Ectodermal cell (in vitro differentiated cells): ENCODE measurements around the gene PLLP.

Experiments
- H3K27ac ChIP-seq: 2 replicates; pipeline ENCODE4 v1.7.0; 2013; ENCODE audit warnings: mild to moderate bottlenecking, low read depth, low read length; ENCODE audit not compliant: insufficient read depth, poor library complexity, severe bottlenecking
- H3K27me3 ChIP-seq: 2 replicates; pipeline ENCODE4 v1.7.0; 2013; ENCODE audit warnings: mild to moderate bottlenecking, low read length; ENCODE audit not compliant: insufficient read depth, control insufficient read depth, poor library complexity, severe bottlenecking
- H3K36me3 ChIP-seq: one replicate; pipeline ENCODE4 v1.7.0; 2013; ENCODE audit warnings: low read length; ENCODE audit not compliant: control insufficient read depth, insufficient read depth
- H3K4me1 ChIP-seq: one replicate; pipeline ENCODE4 v1.7.0; 2013; ENCODE audit warnings: low read length; ENCODE audit not compliant: control insufficient read depth, insufficient read depth
- H3K4me3 ChIP-seq: 2 replicates; pipeline ENCODE4 v1.7.0; 2013; ENCODE audit warnings: low read depth, low read length, control low read depth; ENCODE audit not compliant: insufficient read depth
- H3K9me3 ChIP-seq: 2 replicates; pipeline ENCODE4 v1.7.0; 2013; ENCODE audit warnings: mild to moderate bottlenecking, low read length, moderate library complexity; ENCODE audit not compliant: control insufficient read depth
- WGBS, 2 experiments: methylation state at CpG; one replicate each; pipeline ENCODE4 v1.1.7; 2013; ENCODE audit warnings: missing lambda C conversion rate in 2 of 2; 5-methylcytosine and 5-hydroxymethylcytosine counted together

PLLP gene

DNA sequence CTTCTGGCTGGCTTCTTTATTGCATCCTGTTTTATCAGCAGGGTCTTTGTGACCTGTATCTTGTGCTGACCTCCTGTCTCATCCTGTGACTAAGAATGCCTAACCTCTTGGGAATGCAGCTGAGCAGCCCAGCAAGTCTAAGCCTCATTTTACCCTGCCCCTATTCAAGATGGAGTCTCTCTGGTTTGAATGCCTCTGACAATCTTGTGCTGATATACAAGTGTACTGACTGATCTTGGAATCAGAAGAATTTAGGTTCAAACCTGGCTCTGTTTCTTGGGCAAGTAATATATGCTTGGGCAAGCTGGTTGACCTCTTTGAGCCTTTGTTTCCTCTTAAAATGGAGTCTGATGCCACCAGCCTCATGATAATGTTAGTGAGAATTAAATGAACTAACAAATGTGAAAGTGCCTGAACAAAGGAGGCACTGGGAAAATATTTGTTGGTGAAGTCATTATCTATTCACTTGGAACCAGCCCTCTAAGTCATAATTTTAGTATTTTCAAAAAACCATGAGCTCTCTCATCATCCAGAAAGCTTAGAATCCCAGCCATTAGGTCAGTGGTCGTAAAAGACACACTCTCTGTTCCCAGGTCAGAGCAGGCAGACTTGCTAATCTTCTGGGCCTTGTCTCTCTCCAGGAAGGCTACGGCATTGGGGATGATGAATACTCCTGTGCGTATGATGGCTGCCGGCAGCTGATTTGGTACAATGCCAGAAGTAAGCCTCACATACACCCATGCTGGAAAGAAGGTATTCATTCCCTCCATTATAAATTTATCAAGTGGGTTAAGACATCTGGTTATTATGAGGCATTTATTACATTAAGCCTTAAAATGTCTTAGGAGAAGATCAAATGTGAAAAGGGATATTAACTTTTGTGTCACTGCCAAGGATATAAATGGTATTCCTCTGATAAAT lies 57.5 kb downstream of the PLLP start:
- Histone ChIP-seq H3K4me3 (no peak overlapping the region), H3K9me3 (no peaks in the 10 kb centered on the region), H3K27ac (no peak overlapping the region), H3K4me1 (no peaks in the 10 kb centered on the region), H3K36me3 (peaks cover 45% of the 10 kb centered on the region), H3K27me3 (no peaks in the 10 kb centered on the region)
- WGBS, 2 experiments: 97 to 98% methylated on average over 4 of the region's 4 CpGs

DNA sequence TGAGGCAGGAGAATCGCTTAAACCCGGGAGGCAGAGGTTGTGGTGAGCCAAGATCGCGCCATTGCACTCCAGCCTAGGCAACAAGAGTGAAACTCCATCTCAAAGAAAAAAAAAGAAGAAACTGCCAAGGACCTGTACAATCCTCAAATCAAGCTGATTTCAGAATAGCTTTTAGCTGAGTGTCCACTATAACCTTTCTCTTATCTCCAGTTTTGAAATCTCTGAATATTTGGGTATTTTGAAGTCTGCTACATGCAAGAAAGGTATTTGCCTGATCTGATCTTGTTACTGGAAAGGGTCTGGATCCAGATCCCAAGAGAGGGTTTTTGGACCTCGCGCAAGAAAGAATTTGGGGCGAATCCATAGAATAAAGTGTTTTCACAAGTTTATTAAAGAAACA lies 58.5 kb downstream of the PLLP start:
- no peaks in the 10 kb centered on the region for H3K4me1 ChIP-seq
- H3K9me3 ChIP-seq: no peaks in the 10 kb centered on the region
- H3K36me3 ChIP-seq: peaks cover 40% of the 10 kb centered on the region
- no peaks in the 10 kb centered on the region for H3K27me3 ChIP-seq
- 90 to 96% methylated on average over 7 of the region's 7 CpGs for WGBS, 2 experiments
- H3K4me3 ChIP-seq: no peak overlapping the region
- no peak overlapping the region for H3K27ac ChIP-seq

- Histone ChIP-seq H3K4me3 (no peak overlapping the region), H3K27ac (no peak overlapping the region), H3K36me3 (peaks cover 38% of the 10 kb centered on the region), H3K27me3 (no peaks in the 10 kb centered on the region), H3K9me3 (no peaks in the 10 kb centered on the region), H3K4me1 (no peaks in the 10 kb centered on the region)
- WGBS, 2 experiments: 93 to 95% methylated on average over 6 of the region's 6 CpGs
Observed at GRCh38 chr16:57224651-57225335, 59.7 kb downstream of the PLLP start.

DNA sequence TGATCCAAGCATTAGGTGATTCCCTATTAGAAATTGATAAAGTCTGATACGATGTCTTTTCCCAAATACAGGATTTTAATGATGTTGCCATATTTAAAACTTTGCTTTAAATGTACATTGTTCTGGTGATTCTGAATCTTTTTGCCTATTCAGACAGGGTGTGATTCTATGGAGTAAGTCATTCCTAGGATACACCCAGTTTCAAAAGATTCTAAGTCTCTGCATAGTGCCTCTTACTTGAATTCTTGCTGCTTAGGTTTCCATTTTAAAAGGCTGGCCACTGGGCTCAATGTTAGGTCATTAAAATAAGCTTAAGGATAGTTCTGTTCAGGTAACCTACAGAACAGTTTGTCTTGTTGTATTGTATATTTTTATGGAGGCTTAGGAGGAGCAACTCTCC lies 61.4 kb downstream of the PLLP start:
- Histone ChIP-seq H3K27me3 (no peaks in the 10 kb centered on the region), H3K4me1 (no peaks in the 10 kb centered on the region), H3K9me3 (no peaks in the 10 kb centered on the region), H3K27ac (no peak overlapping the region), H3K36me3 (peaks cover 36% of the 10 kb centered on the region), H3K4me3 (no peak overlapping the region)
- WGBS, 2 experiments: 100% methylated on average over 1 of the region's 1 CpG; no CpG with 5 or more reads in 1 of the 2 experiments

GRCh38 chr16:57216968-57217367 lies 67.5 kb downstream of the PLLP start:
- WGBS, 2 experiments: 95 to 96% methylated on average over 2 of the region's 2 CpGs
- H3K27me3 ChIP-seq: no peaks in the 10 kb centered on the region
- no peaks in the 10 kb centered on the region for H3K4me1 ChIP-seq
- H3K4me3 ChIP-seq: no peak overlapping the region
- H3K36me3 ChIP-seq: peaks cover 18% of the 10 kb centered on the region
- no peaks in the 10 kb centered on the region for H3K9me3 ChIP-seq
- H3K27ac ChIP-seq: no peak overlapping the region

- no peak overlapping the region for H3K4me3 ChIP-seq
- no peaks in the 10 kb centered on the region for H3K9me3 ChIP-seq
- no peaks in the 10 kb centered on the region for H3K27me3 ChIP-seq
- 94% methylated on average over 1 of the region's 1 CpG for WGBS, 2 experiments
- no peak overlapping the region for H3K27ac ChIP-seq
- no peaks in the 10 kb centered on the region for H3K4me1 ChIP-seq
- H3K36me3 ChIP-seq: peaks cover 10% of the 10 kb centered on the region
Observed at GRCh38 chr16:57213462-57213861, 71.0 kb downstream of the PLLP start.

DNA sequence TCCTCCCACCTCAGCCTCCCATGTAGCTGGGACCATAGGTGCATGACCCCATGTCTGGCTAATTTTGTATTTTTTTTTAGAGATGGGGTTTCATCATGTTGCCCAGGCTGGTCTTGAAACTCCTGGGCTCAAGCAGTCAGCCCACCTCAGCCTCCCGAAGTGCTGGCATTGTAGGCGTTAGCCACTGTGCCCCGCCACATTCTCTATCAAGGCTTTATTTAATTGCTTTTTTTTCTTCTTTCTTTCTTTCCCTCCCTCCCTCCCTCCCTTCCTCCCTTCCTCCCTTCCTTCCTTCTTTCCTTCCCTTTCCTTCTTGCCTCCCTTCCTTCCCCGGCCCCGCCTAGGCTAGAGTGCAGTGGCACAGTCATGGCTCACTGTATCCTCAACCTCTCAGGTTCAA lies 74.7 kb downstream of the PLLP start:
- H3K27me3 ChIP-seq: no peaks in the 10 kb centered on the region
- H3K4me1 ChIP-seq: no peaks in the 10 kb centered on the region
- peaks cover 10% of the 10 kb centered on the region for H3K36me3 ChIP-seq
- 91 to 96% methylated on average over 5 of the region's 5 CpGs for WGBS, 2 experiments
- no peak overlapping the region for H3K27ac ChIP-seq
- no peak overlapping the region for H3K4me3 ChIP-seq
- no peaks in the 10 kb centered on the region for H3K9me3 ChIP-seq

- H3K4me1 ChIP-seq: no peaks in the 10 kb centered on the region
- H3K4me3 ChIP-seq: no peak overlapping the region
- no peak overlapping the region for H3K27ac ChIP-seq
- WGBS, 2 experiments: 89% methylated on average over 1 of the region's 1 CpG; no CpG with 5 or more reads in 1 of the 2 experiments
- H3K9me3 ChIP-seq: no peaks in the 10 kb centered on the region
- no peaks in the 10 kb centered on the region for H3K27me3 ChIP-seq
- H3K36me3 ChIP-seq: peaks cover 9% of the 10 kb centered on the region
Observed at GRCh38 chr16:57208926-57209325, 75.5 kb downstream of the PLLP start.
